ENCODE results near the gene TEAD1. TPM values are rescaled to one million over a fixed set of nuclear protein-coding genes. Genes with fewer than 3 reads are reported as not detected.
A peak's percentile ranks its signal among the peaks of the same experiment; 100 is the strongest.

The TEAD1 gene
- total RNA-seq, 1 donor: 176 TPM

DNA sequence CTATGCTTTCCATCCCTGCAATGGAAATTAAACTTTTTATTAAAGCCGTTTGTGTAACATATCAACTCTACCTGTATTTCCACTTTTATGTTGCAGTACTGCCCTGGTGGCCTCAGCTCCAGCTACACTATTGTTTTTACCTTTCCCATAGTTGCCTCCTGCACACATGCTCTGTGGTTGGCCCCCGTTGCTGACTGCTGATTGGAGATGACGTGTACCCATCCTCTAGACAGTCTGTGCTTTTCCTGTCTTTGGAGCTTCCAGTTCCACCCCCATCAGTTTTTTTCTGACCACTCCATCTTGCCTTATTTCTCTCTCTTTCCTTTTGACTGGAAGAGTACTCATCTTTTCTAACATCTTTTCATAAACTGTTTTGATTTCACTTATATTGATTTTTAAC is 123.8 kb downstream of the TEAD1 start:
- no peak for DNase-seq (ENCODE audit: insufficient read length, low spot score, missing footprints)
- H2AFZ ChIP-seq (ENCODE audit: low read length): no peak overlapping the region
- TF ChIP-seq, protein P1, sequence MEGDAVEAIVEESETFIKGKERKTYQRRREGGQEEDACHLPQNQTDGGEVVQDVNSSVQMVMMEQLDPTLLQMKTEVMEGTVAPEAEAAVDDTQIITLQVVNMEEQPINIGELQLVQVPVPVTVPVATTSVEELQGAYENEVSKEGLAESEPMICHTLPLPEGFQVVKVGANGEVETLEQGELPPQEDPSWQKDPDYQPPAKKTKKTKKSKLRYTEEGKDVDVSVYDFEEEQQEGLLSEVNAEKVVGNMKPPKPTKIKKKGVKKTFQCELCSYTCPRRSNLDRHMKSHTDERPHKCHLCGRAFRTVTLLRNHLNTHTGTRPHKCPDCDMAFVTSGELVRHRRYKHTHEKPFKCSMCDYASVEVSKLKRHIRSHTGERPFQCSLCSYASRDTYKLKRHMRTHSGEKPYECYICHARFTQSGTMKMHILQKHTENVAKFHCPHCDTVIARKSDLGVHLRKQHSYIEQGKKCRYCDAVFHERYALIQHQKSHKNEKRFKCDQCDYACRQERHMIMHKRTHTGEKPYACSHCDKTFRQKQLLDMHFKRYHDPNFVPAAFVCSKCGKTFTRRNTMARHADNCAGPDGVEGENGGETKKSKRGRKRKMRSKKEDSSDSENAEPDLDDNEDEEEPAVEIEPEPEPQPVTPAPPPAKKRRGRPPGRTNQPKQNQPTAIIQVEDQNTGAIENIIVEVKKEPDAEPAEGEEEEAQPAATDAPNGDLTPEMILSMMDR (IDR thresholded peaks at IDR 0.05; ENCODE audit: extremely low read depth, low read depth, low read length): no peak
- H3K4me2 ChIP-seq (ENCODE audit: insufficient read depth, low read length): no peak overlapping the region
- H3K9me3 ChIP-seq (ENCODE audit: low read depth, low read length): no peaks in the 10 kb centered on the region
- H4K20me1 ChIP-seq (ENCODE audit: insufficient read depth, low read length): peaks cover 61% of the 10 kb centered on the region
- no peaks in the 10 kb centered on the region for H3K27me3 ChIP-seq (ENCODE audit: insufficient read depth, low read length)
- H3K4me1 ChIP-seq (ENCODE audit: insufficient read depth, low read length): peaks cover 54% of the 10 kb centered on the region
- H3K36me3 ChIP-seq (ENCODE audit: insufficient read depth, low read length): peaks cover 23% of the 10 kb centered on the region
- peaks cover 92% of the 10 kb centered on the region for H3K79me2 ChIP-seq (ENCODE audit: insufficient read depth, low read length)
- no peak overlapping the region for H3K4me3 ChIP-seq (ENCODE audit: insufficient read depth, low read length)
- H3K27ac ChIP-seq (ENCODE audit: low read depth, low read length): no peak overlapping the region

- H3K4me2 ChIP-seq (ENCODE audit: insufficient read depth, low read length): peak overlapping the region; percentile 2
- peaks cover 54% of the 10 kb centered on the region for H3K4me1 ChIP-seq (ENCODE audit: insufficient read depth, low read length)
- H3K27ac ChIP-seq (ENCODE audit: low read depth, low read length): peak overlapping the region; percentile 20
- peaks cover 60% of the 10 kb centered on the region for H4K20me1 ChIP-seq (ENCODE audit: insufficient read depth, low read length)
- peaks cover 96% of the 10 kb centered on the region for H3K79me2 ChIP-seq (ENCODE audit: insufficient read depth, low read length)
- no peak overlapping the region for H2AFZ ChIP-seq (ENCODE audit: low read length)
- H3K27me3 ChIP-seq (ENCODE audit: insufficient read depth, low read length): no peaks in the 10 kb centered on the region
- TF ChIP-seq, protein P1 (IDR thresholded peaks at IDR 0.05; ENCODE audit: extremely low read depth, low read depth, low read length): no peak
- no peaks in the 10 kb centered on the region for H3K9me3 ChIP-seq (ENCODE audit: low read depth, low read length)
- DNase-seq (ENCODE audit: insufficient read length, low spot score, missing footprints): no peak
- H3K36me3 ChIP-seq (ENCODE audit: insufficient read depth, low read length): peaks cover 23% of the 10 kb centered on the region
- no peak overlapping the region for H3K4me3 ChIP-seq (ENCODE audit: insufficient read depth, low read length)
These were observed 124.4 kb downstream of the TEAD1 start for GRCh38 chr11:12798609-12799011.

DNA sequence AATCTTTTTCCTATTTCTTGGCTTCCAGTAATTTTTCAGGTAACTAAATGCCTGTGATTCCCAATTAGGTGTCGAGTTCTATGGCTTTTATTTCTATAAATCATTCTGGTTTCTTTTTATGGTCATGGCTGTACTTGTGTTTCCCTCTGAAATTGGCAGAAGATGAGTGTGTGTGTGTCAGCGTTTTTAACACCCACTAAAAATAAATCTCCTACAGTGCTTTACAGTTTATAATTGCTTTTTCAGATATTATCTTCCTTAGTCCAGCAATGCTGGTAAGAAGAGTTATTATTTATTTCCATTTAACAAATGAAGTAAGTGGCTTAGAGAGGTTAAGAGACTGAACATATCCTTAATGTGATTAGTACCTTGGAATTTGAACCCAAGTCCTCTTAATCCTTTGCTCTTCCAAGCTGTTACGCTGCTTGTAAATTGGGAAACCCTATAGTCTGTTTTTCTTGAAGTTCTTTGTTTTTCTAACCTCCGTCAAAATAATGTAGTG is 125.2 kb downstream of the TEAD1 start:
- peak overlapping the region; percentile 20 for H3K27ac ChIP-seq (ENCODE audit: low read depth, low read length)
- peaks cover 96% of the 10 kb centered on the region for H3K79me2 ChIP-seq (ENCODE audit: insufficient read depth, low read length)
- no peak for DNase-seq (ENCODE audit: insufficient read length, low spot score, missing footprints)
- H3K36me3 ChIP-seq (ENCODE audit: insufficient read depth, low read length): peaks cover 15% of the 10 kb centered on the region
- H3K9me3 ChIP-seq (ENCODE audit: low read depth, low read length): no peaks in the 10 kb centered on the region
- H3K4me3 ChIP-seq (ENCODE audit: insufficient read depth, low read length): no peak overlapping the region
- H3K27me3 ChIP-seq (ENCODE audit: insufficient read depth, low read length): no peaks in the 10 kb centered on the region
- H4K20me1 ChIP-seq (ENCODE audit: insufficient read depth, low read length): peaks cover 61% of the 10 kb centered on the region
- H3K4me1 ChIP-seq (ENCODE audit: insufficient read depth, low read length): peaks cover 49% of the 10 kb centered on the region
- H2AFZ ChIP-seq (ENCODE audit: low read length): no peak overlapping the region
- H3K4me2 ChIP-seq (ENCODE audit: insufficient read depth, low read length): peak overlapping the region; percentile 13
- TF ChIP-seq, protein P1 (IDR thresholded peaks at IDR 0.05; ENCODE audit: extremely low read depth, low read depth, low read length): no peak

- Histone ChIP-seq H3K4me3 (ENCODE audit: insufficient read depth, low read length) (no peak overlapping the region), H3K27me3 (ENCODE audit: insufficient read depth, low read length) (no peaks in the 10 kb centered on the region), H3K79me2 (ENCODE audit: insufficient read depth, low read length) (peaks cover 96% of the 10 kb centered on the region), H3K4me2 (ENCODE audit: insufficient read depth, low read length) (peak overlapping the region; percentile 13), H2AFZ (ENCODE audit: low read length) (no peak overlapping the region), H3K9me3 (ENCODE audit: low read depth, low read length) (no peaks in the 10 kb centered on the region), H3K36me3 (ENCODE audit: insufficient read depth, low read length) (peaks cover 9% of the 10 kb centered on the region), H4K20me1 (ENCODE audit: insufficient read depth, low read length) (peaks cover 59% of the 10 kb centered on the region), H3K4me1 (ENCODE audit: insufficient read depth, low read length) (peaks cover 49% of the 10 kb centered on the region), H3K27ac (ENCODE audit: low read depth, low read length) (peak overlapping the region; percentile 20)
- TF ChIP-seq, protein P1 (IDR thresholded peaks at IDR 0.05; ENCODE audit: extremely low read depth, low read depth, low read length): no peak
- DNase-seq (ENCODE audit: insufficient read length, low spot score, missing footprints): peak; percentile 91
These were observed 125.9 kb downstream of the TEAD1 start for GRCh38 chr11:12800032-12800671.
